HepG2 (cell line): ENCODE measurements around the gene ATN1. TPM values are rescaled to one million over a fixed set of nuclear protein-coding genes. Genes with fewer than 3 reads are reported as not detected.
"Not testable (repeated sequence)": the region's sequence is repeated elsewhere in the genome, so short reads cannot be mapped to it uniquely, and the experiment has no call there.

Experiments
- ATAC-seq: fragments of 200-7000 bp; cut with Tn5 transposase; 3 replicates; pipeline ENCODE4 v1.9.1; 2020; ENCODE audit warnings: mild to moderate bottlenecking, moderate library complexity
- BruUV-seq: library from RNA; stranded (reverse); fragments of 400-500 nt; replicated peaks from 2 replicates; lab custom pipeline; 2021; lab: Mats Ljungman, UMichigan
- CTCF ChIA-PET: fragments of 300-600 bp; formaldehyde crosslinking; extraction: SDS; loops from one replicate; lab custom pipeline; 2021; ENCODE audit warnings: low total read pairs, inconsistent platforms, low intra/inter-chr PET ratio; lab: Yijun Ruan, JAX
- POLR2A ChIA-PET: fragments of 350-600 bp; sonication (Branson Sonifier 250); formaldehyde crosslinking; loops from one replicate; lab custom pipeline; 2020; ENCODE audit warnings: antibody characterized with exemption, inconsistent platforms; lab: Yijun Ruan, JAX
- DNase-seq: peaks from one replicate; pipeline ENCODE4 v3.0.0-alpha.2; 2015; ENCODE audit warnings: low spot score
- FAIRE-seq: peaks from 3 replicates; lab custom pipeline; 2011; peaks lifted over from hg19 to GRCh38; lab: Jason Lieb, UNC
- H2AFZ ChIP-seq: one replicate; pipeline ENCODE4 v1.6.1; 2011; ENCODE audit warnings: low read length, inconsistent platforms
- H3K27ac ChIP-seq: fragments of 300-600 bp; 3 replicates; pipeline ENCODE4 v1.8.0; 2011; ENCODE audit warnings: mixed run types, mild to moderate bottlenecking, mixed read lengths, low read length, inconsistent platforms; ENCODE audit not compliant: insufficient read depth; ENCODE audit errors: extremely low read length
- H3K27me3 ChIP-seq, 2 experiments: fragments of 200-600 bp in 1 of 2; 2 replicates in 1 of 2; 3 replicates in 1 of 2; pipeline versions ENCODE4 v1.6.0 to v1.8.0; 2011; ENCODE audit warnings: low read length in 2 of 2, mild to moderate bottlenecking in 2 of 2, moderate library complexity in 2 of 2, inconsistent platforms in 1 of 2; ENCODE audit not compliant: insufficient read depth in 2 of 2, control insufficient read depth in 1 of 2
- H3K36me3 ChIP-seq, 2 experiments: fragments of 200-600 bp in 1 of 2; replicated peaks in 1 of 2; 2 replicates in 1 of 2; 3 replicates in 1 of 2; pipeline versions ENCODE4 v1.5.1 to v1.8.0; 2011; ENCODE audit warnings: low read length in 2 of 2, inconsistent platforms in 1 of 2; ENCODE audit not compliant: insufficient read depth in 2 of 2, control insufficient read depth in 1 of 2
- H3K4me1 ChIP-seq: 2 replicates; pipeline ENCODE4 v1.5.1; 2012; ENCODE audit warnings: low read length, inconsistent platforms; ENCODE audit not compliant: insufficient read depth
- H3K4me2 ChIP-seq: 2 replicates; pipeline ENCODE4 v1.6.0; 2011; ENCODE audit warnings: low read depth, low read length, inconsistent platforms
- H3K4me3 ChIP-seq, 3 experiments: fragments of 200-600 bp in 1 of 3; sonication (generic), shearing (Covaris generic) in 1 of 3; replicated peaks in 1 of 3; 2 replicates each; pipeline ENCODE4 v1.5.1; 2011 to 2016; ENCODE audit warnings: low read length in 3 of 3, inconsistent platforms in 2 of 3, low read depth in 2 of 3, mild to moderate bottlenecking in 2 of 3, control low read depth in 1 of 3, mixed read lengths in 1 of 3; ENCODE audit not compliant: insufficient read depth in 1 of 3
- H3K79me2 ChIP-seq: one replicate; pipeline ENCODE4 v1.6.1; 2011; ENCODE audit warnings: low read length, inconsistent platforms; ENCODE audit not compliant: insufficient read depth
- H3K9ac ChIP-seq: 2 replicates; pipeline ENCODE4 v1.6.0; 2011; ENCODE audit warnings: mild to moderate bottlenecking, low read depth, low read length, inconsistent platforms; ENCODE audit not compliant: insufficient read depth
- H3K9me3 ChIP-seq: 2 replicates; pipeline ENCODE4 v1.5.1; 2012; ENCODE audit warnings: mild to moderate bottlenecking, low read length
- H4K20me1 ChIP-seq: 2 replicates; pipeline ENCODE4 v1.6.0; 2011; ENCODE audit warnings: inconsistent platforms, mild to moderate bottlenecking, low read length, moderate library complexity; ENCODE audit not compliant: insufficient read depth
- CEBPG ChIP-seq: IDR thresholded peaks from 2 replicates; pipeline ENCODE4 v1.6.1; 2016
- HIVEP1 ChIP-seq: sonication (generic); formaldehyde crosslinking; IDR thresholded peaks from 2 replicates; pipeline ENCODE4 v1.4.0; 2020; ENCODE audit warnings: mild to moderate bottlenecking, missing genetic modification reagents
- PHF21A ChIP-seq: sonication (generic); formaldehyde crosslinking; IDR thresholded peaks from 2 replicates; pipeline ENCODE4 v1.5.0; 2020; ENCODE audit warnings: mild to moderate bottlenecking, missing genetic modification reagents
- ZMYM3 ChIP-seq: sonication (generic); formaldehyde crosslinking; IDR thresholded peaks from 2 replicates; pipeline ENCODE4 v1.5.1; 2020; ENCODE audit warnings: mild to moderate bottlenecking, missing genetic modification reagents
- ZNF687 ChIP-seq: sonication (generic); formaldehyde crosslinking; IDR thresholded peaks from 2 replicates; pipeline ENCODE4 v1.5.1; 2020; ENCODE audit warnings: mild to moderate bottlenecking, missing genetic modification reagents, moderate library complexity
- WGBS: methylation state at CpG from one replicate; pipeline ENCODE4 v1.1.6; 2017; ENCODE audit warnings: low lambda C conversion rate; 5-methylcytosine and 5-hydroxymethylcytosine counted together
- in situ Hi-C: cut with HindIII; loops from 2 replicates; pipeline ENCODE4 v1.10.0; 2017; ENCODE audit warnings: low pct_unique_long_range_greater_than_20kb; ENCODE audit not compliant: extremely low pct_ligation_motif_present
- intact Hi-C: fragments of 100-400 bp; cut with micrococcal nuclease; formaldehyde crosslinking; loops from one replicate; pipeline ENCODE4 v1.10.0; 2022; ENCODE audit not compliant: unreplicated experiment
- polyA plus RNA-seq, 8 experiments: library from polyadenylated mRNA; depleted of rRNA in 3 of 8; stranded (reverse) in 7 of 8; unstranded in 1 of 8; fragments of >200 nt; fragmentation: Illumina TruSeq in 4 of 8; extraction: Trizol in 4 of 8; gene quantifications; 2 replicates each; pipeline versions ENCODE4 v1.2.1 to v1.2.3, GENCODE V29; 2011 to 2016; ENCODE audit warnings: low read depth in 4 of 8, missing spikeins in 1 of 8, mixed read lengths in 1 of 8; ENCODE audit not compliant: insufficient read depth in 1 of 8
- total RNA-seq, 5 experiments: library from RNA; depleted of rRNA; stranded (reverse); fragments of >200 nt; fragmentation: Illumina TruSeq; extraction: Trizol; gene quantifications; 2 replicates each; pipeline ENCODE4 v1.2.3, GENCODE V29; 2016; ENCODE audit warnings: low read depth in 1 of 5

ATN1 gene
- total and polyA plus RNA-seq, 2 of the 13 experiments (the other 11 are each of a cell fraction or from before 2014, with no cell fraction given) = 2.1 to 8.6 TPM

- peak overlapping the region; percentile 86 for H3K27ac ChIP-seq
- TF ChIP-seq PHF21A (CRISPR knock-in tag) (0 out of 2 replicates have a peak, but pooled peaks have one; percentile 20), HIVEP1 (0 out of 2 replicates have a peak, but pooled peaks have one; percentile 16), ZNF687 (CRISPR knock-in tag) (peak; percentile 25), ZMYM3 (CRISPR knock-in tag) (0 out of 2 replicates have a peak, but pooled peaks have one; percentile 5), CEBPG (peak; percentile 59; the same call in 1 of the 2 replicates)
- in situ Hi-C loops, H3K36me3 ChIP-seq, H3K79me2 ChIP-seq, BruUV-seq, H3K9ac ChIP-seq, DNase-seq, intact Hi-C loops, H2AFZ ChIP-seq, CTCF ChIA-PET, FAIRE-seq, H3K9me3 ChIP-seq, H3K4me3 ChIP-seq, ATAC-seq, H3K27me3 ChIP-seq, H4K20me1 ChIP-seq, H3K4me2 ChIP-seq: not testable (repeated sequence)
- H3K4me1 ChIP-seq = peaks cover 35% of the 10 kb centered on the region
- 59% methylated on average over 10 of the region's 11 CpGs for WGBS
- POLR2A ChIA-PET = interaction anchor here (1.1 to 6.2 kb wide), 7 partner anchors 7 to 82 kb away, joined by 3 to 47 read pairs (median 13); partner anchors contain the start of genes C12orf57, RNU7-1, SPSB2 and TPI1
Observed at GRCh38 chr12:6879824-6880223, 47.9 kb upstream of the ATN1 start.
